Skeletal muscle tissue (tissue), 4 donors: ENCODE data around the gene MYH6. TPM values are rescaled to one million over a fixed set of nuclear protein-coding genes. Genes with fewer than 3 reads are reported as not detected.
"Not testable (repeated sequence)": the region's sequence is repeated elsewhere in the genome, so short reads cannot be mapped to it uniquely, and the experiment has no call there.

Experiments used
- H3K27ac ChIP-seq: one replicate; pipeline ENCODE4 v1.7.0; 2013; ENCODE audit warnings: mild to moderate bottlenecking, low read depth, low read length, inconsistent platforms
- H3K27me3 ChIP-seq, 3 donors: one replicate each; pipeline ENCODE4 v1.7.0; 2013; ENCODE audit warnings: low read length in 3 of 3; ENCODE audit not compliant: control insufficient read depth in 3 of 3, insufficient read depth in 3 of 3
- H3K36me3 ChIP-seq, 3 donors: one replicate each; pipeline ENCODE4 v1.7.0; 2013; ENCODE audit warnings: low read length in 3 of 3; ENCODE audit not compliant: control insufficient read depth in 3 of 3, insufficient read depth in 3 of 3
- H3K4me1 ChIP-seq, 3 donors: one replicate each; pipeline ENCODE4 v1.7.0; 2013; ENCODE audit warnings: low read length in 3 of 3, mild to moderate bottlenecking in 3 of 3; ENCODE audit not compliant: control insufficient read depth in 3 of 3, insufficient read depth in 3 of 3
- H3K4me3 ChIP-seq, 3 donors: one replicate each; pipeline ENCODE4 v1.7.0; 2013; ENCODE audit warnings: low read length in 3 of 3
- H3K9ac ChIP-seq, 3 donors: one replicate each; pipeline ENCODE4 v1.7.0; 2013; ENCODE audit warnings: low read length in 3 of 3, mild to moderate bottlenecking in 3 of 3, moderate library complexity in 2 of 3, low read depth in 1 of 3
- H3K9me3 ChIP-seq, 3 donors: one replicate each; pipeline ENCODE4 v1.7.0; 2013; ENCODE audit warnings: low read length in 3 of 3; ENCODE audit not compliant: control insufficient read depth in 3 of 3
- total RNA-seq: library from RNA; depleted of rRNA; stranded (reverse); fragments of >200 nt; gene quantifications from one replicate; pipeline ENCODE4 v1.2.3, GENCODE V29; 2014
- donor health status: Osteomylitis.

The MYH6 gene
- total RNA-seq, 1 donor from 2014 or later = 2.1 TPM

DNA sequence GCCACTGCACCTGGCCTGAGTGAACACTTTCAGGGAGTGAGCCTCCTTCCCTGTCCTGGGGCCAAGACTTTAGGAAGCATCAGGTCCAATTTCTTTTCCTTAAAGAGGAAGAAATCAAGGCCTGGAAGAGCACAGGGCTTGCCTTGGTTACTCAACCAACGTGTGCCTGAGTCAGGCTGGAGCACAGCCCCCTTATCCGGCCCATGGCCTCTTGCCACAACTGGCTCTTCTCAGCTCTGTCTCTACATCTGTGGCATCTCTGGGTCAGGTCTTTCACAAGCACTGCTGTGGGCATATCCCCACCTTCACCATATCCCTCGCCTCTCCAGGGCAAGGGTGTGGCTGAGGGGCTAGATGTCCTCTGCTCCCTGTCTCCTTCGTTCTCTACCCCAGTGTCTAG lies 6.8 kb downstream of the MYH6 start:
- H3K27ac ChIP-seq = no peak overlapping the region
- peak overlapping the region in 1 of 3 donors; percentile 16 for H3K9ac ChIP-seq
- peaks cover 0 to 6% (median 0%) of the 10 kb centered on the region in 3 donors for H3K4me1 ChIP-seq
- peaks cover 4 to 82% (median 61%) of the 10 kb centered on the region in 3 donors for H3K36me3 ChIP-seq
- H3K4me3 ChIP-seq = no peak overlapping the region
- H3K27me3 ChIP-seq = peaks cover 0 to 10% (median 3%) of the 10 kb centered on the region in 3 donors
- no peaks in the 10 kb centered on the region for H3K9me3 ChIP-seq

DNA sequence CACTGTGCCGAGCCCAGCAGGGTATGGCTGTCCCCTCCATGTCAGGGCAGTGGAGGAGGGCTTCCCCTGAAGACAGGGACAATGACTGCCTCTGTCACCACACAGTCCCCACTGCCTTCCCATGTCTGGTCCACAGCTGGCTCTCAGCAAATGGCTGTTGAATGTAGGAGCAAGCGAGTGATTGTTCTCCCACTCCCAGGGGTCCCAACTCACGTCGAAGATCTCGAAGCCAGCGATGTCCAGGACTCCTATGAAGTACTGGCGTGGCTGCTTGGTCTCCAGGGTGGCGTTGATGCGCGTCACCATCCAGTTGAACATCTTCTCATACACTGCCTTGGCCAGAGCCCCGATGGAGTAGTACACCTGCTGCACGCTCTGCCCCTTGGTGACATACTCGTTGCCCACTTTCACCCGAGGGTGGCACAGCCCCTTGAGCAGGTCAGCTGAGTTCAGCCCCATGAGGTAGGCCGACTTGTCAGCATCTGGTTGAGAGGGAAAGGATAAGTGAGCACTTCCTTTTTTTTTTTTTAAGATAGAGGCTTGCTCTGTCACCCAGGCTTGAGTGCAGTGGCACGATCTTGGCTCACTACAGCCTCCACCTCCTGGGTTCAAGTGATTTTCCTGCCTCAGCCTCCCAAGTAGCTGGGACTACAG lies 7.5 kb downstream of the MYH6 start:
- H3K9ac ChIP-seq, H3K27ac ChIP-seq, H3K9me3 ChIP-seq, H3K4me1 ChIP-seq, H3K27me3 ChIP-seq, H3K4me3 ChIP-seq: not testable (repeated sequence)
- peaks cover 4 to 82% (median 59%) of the 10 kb centered on the region in 3 donors for H3K36me3 ChIP-seq

DNA sequence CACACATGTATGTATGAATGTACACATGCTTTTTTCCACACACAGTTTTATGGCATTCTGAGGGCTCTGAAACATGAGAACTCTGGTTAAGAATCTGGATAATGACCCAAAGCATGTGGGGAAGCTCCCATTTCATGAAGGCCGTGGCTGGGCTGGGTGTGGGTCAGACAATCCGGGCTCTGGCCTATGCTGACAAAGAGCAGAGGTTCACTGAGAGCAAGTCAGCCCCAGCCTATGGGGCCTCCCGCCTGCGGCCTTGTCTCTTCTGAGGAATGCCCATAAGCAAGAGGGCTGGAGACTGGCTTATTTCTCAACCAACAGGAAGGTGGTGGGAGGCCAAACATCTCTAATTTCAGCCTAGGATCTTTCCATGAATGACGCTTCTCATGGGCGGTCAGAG lies 8.5 kb downstream of the MYH6 start:
- Histone ChIP-seq H3K4me3 (no peak overlapping the region), H3K27me3 (peaks cover 0 to 5% (median 3%) of the 10 kb centered on the region in 3 donors), H3K9me3 (no peaks in the 10 kb centered on the region), H3K36me3 (peaks cover 4 to 73% (median 56%) of the 10 kb centered on the region in 3 donors), H3K27ac (no peak overlapping the region), H3K9ac (no peak overlapping the region), H3K4me1 (peaks cover 0 to 6% (median 0%) of the 10 kb centered on the region in 3 donors)

DNA sequence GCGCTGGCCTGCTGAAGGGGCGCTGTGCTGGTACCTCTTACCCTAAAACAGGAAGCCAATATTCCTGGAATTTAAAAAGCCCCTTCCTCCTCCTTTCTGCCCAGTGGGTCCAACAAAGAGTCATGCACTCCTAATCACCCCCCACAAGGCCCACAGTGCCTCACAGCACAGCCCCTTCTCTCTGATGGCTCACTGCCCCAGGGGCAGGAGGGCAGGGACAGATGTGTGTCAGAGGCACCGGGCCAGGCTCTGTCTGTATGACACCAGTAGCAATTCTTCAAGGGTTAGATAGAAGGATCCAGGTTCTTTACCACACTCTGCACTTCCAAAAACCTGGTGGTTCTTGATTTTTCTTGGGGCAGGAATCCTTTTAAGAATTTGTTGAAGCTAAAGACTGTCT lies 8.9 kb downstream of the MYH6 start:
- H3K9ac ChIP-seq = peak overlapping the region in 1 of 3 donors; percentile 40
- peaks cover 4 to 68% (median 51%) of the 10 kb centered on the region in 3 donors for H3K36me3 ChIP-seq
- no peaks in the 10 kb centered on the region for H3K9me3 ChIP-seq
- H3K27me3 ChIP-seq = peaks cover 0 to 5% (median 3%) of the 10 kb centered on the region in 3 donors
- H3K4me3 ChIP-seq = no peak overlapping the region
- peaks cover 0 to 6% (median 0%) of the 10 kb centered on the region in 3 donors for H3K4me1 ChIP-seq
- no peak overlapping the region for H3K27ac ChIP-seq

DNA sequence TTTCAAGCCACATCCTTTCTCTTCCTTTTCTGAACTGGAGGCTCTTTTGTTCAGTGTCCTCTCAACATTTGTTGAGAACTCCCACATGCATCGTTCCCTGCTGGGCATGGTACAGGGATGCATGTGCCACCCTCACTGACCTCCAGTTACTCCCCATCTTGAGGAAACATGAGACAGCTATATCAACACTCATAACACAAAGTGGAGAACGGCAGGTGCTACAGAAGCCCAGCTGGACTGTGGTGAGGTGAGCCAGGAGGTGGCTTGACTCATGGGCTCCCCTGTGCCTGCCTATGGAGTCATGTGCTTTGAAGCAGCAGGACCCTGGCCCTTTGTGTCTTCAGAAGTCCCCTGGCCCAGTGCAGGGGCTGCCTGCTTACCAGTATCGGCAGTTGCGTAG lies 9.7 kb downstream of the MYH6 start:
- Histone ChIP-seq H3K36me3 (peaks cover 5 to 68% (median 51%) of the 10 kb centered on the region in 3 donors), H3K27me3 (peaks cover 0 to 3% (median 3%) of the 10 kb centered on the region in 3 donors), H3K27ac (peak overlapping the region; percentile 32), H3K9me3 (no peaks in the 10 kb centered on the region), H3K4me1 (peaks cover 0 to 6% (median 0%) of the 10 kb centered on the region in 3 donors), H3K9ac (peak overlapping the region in 1 of 3 donors; percentile 40), H3K4me3 (no peak overlapping the region)

DNA sequence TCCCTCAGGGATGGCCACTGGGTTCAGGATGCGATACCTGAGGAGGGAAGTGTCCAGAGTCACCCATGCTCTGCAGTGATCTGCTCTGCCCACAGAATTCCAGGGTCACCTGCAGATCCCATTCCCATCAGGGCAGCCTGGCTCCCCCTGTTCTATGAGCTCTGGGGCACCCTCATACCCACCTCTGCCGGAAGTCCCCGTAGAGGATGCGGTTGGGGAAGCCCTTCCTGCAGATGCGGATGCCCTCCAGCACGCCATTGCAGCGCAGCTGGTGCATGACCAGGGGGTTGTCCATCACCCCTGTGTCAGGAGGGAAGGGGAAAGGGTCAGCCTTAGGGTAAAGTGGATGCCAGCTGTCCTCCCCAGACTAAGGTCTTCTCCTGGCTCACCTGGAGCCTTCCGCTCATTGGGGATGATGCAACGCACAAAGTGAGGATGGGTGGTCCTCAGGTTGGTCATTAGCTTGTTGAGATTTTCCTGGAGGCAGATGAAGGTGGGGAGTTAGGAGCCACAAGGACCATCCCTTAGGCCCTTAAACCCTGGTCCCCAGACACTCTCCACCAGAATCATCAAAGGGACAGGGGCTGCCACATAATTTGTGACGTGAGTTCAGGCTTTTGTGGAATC lies 11.2 kb downstream of the MYH6 start:
- no peak overlapping the region for H3K4me3 ChIP-seq

DNA sequence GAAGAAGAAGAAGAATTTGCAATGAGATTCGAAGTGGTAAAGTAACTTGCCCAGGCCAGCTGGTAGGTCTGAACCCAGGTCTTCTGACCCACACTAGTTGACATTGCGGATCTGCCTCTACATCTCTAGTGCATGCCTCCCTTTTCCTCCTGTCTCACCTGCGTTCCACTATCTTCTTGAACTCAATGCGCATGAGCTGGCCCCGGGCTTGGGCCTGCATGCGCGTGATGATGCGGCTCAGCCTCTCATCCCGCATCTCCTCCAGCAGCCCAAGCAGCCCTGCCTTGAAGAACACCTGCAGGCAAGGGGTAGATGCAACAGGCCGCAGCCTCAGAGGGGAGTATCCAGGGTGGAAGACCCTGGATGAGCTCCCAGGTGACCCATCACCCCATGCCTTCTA lies 11.9 kb downstream of the MYH6 start:
- no peak overlapping the region for H3K27ac ChIP-seq
- H3K36me3 ChIP-seq = peaks cover 8 to 63% (median 53%) of the 10 kb centered on the region in 3 donors
- H3K4me3 ChIP-seq = no peak overlapping the region

More for the DNA sequence above, 11.2 kb downstream of the MYH6 start:
- H3K27me3 ChIP-seq = peaks cover 0 to 3% (median 2%) of the 10 kb centered on the region in 3 donors
- no peak overlapping the region for H3K27ac ChIP-seq
- H3K36me3 ChIP-seq = peaks cover 8 to 67% (median 52%) of the 10 kb centered on the region in 3 donors
- peaks cover 0 to 3% (median 0%) of the 10 kb centered on the region in 3 donors for H3K4me1 ChIP-seq
- H3K9me3 ChIP-seq = no peaks in the 10 kb centered on the region
- H3K9ac ChIP-seq = no peak overlapping the region

DNA sequence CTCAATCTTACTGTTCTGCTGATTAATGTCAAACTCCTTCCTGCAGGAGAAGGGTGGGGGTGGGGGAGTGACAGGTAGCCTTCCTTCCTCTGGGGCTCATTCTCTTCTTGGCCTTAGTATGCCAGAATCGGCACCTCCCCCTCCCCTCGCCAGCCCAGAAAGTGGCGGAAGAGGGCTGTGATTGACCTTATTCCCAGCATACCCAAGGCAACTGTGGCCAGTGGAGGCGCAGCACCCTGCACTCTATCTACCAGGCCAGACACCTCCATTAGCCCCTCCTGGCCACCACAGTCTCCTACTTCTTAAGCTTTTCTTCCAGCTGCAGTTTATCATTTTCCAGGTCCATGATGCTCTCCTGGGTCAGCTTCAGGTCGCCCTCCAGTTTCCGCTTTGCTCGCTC lies 15.5 kb downstream of the MYH6 start:
- peaks cover 0 to 3% (median 0%) of the 10 kb centered on the region in 3 donors for H3K27me3 ChIP-seq
- peaks cover 8 to 70% (median 62%) of the 10 kb centered on the region in 3 donors for H3K36me3 ChIP-seq
- no peak overlapping the region for H3K9ac ChIP-seq
- no peak overlapping the region for H3K4me3 ChIP-seq
- no peaks in the 10 kb centered on the region for H3K4me1 ChIP-seq
- H3K27ac ChIP-seq = no peak overlapping the region
- no peaks in the 10 kb centered on the region for H3K9me3 ChIP-seq

More for the DNA sequence above, 11.9 kb downstream of the MYH6 start:
- H3K4me1 ChIP-seq = peaks cover 0 to 2% (median 0%) of the 10 kb centered on the region in 3 donors
- H3K9ac ChIP-seq = no peak overlapping the region
- peaks cover 0 to 3% (median 0%) of the 10 kb centered on the region in 3 donors for H3K27me3 ChIP-seq
- no peaks in the 10 kb centered on the region for H3K9me3 ChIP-seq

DNA sequence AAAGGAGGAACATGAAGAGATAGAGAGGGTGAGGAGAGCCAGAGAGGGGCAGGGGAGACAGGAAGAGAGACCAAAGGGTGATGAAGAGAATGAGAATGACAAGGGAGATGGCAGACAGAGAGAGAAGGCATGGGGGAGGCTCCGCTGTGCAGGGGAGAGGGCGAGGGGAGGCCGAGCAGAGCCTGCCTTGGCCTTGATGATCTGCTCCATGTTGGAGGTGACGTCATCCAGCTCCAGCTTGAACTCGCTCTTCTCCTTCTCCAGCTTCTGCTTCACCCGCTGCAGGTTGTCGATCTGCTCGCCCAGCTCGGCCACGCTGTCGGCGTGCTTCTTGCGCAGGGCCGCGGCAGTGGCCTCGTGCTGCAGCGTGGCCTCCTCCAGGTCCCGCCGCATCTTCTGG lies 18.2 kb downstream of the MYH6 start:
- H3K4me3 ChIP-seq, H3K9ac ChIP-seq, H3K4me1 ChIP-seq, H3K27me3 ChIP-seq, H3K9me3 ChIP-seq, H3K27ac ChIP-seq: not testable (repeated sequence)
- peaks cover 5 to 75% (median 64%) of the 10 kb centered on the region in 3 donors for H3K36me3 ChIP-seq

DNA sequence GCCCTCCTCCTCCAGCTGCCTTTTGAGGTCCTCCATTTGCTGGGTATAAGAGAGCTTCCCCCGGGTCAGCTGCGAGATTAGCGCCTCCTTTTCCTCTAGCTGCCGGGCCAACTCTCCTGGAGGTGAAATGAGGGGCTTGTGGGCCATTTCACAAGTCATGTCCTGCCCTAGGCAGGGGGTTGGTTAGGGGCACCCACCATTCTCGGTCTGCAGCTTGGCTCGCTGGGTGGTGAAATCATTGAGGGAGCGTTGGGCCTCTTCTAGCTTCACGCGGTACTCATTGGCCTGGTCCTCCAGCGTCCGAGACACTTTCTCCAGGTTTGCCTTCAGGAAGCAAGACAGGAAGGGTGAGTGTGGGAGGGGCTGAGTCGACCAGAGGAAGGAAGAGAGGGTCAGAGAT lies 18.7 kb downstream of the MYH6 start:
- H3K9me3 ChIP-seq = no peaks in the 10 kb centered on the region
- H3K4me3 ChIP-seq = no peak overlapping the region
- H3K27ac ChIP-seq = no peak overlapping the region
- no peak overlapping the region for H3K9ac ChIP-seq
- H3K27me3 ChIP-seq = peaks cover 0 to 5% (median 3%) of the 10 kb centered on the region in 3 donors
- no peaks in the 10 kb centered on the region for H3K4me1 ChIP-seq
- H3K36me3 ChIP-seq = peaks cover 5 to 80% (median 66%) of the 10 kb centered on the region in 3 donors
